Measurements from ENCODE around the gene BTBD6.

The BTBD6 gene

GRCh38 chr14:105241641-105242040 is 6.7 kb upstream of the BTBD6 start:
- no peak for DNase-seq

GRCh38 chr14:105244334-105244733 is 4.0 kb upstream of the BTBD6 start:
- DNase-seq: no peak

- no peak for DNase-seq
Observed at GRCh38 chr14:105247026-105247425, 1.3 kb upstream of the BTBD6 start.

- DNase-seq: no peak
Observed at GRCh38 chr14:105247715-105248367, 492 bp upstream of the BTBD6 start.

GRCh38 chr14:105249182-105250007 is 1.1 kb downstream of the BTBD6 start:
- DNase-seq: no peak

GRCh38 chr14:105250008-105250366 is 1.7 kb downstream of the BTBD6 start:
- no peak for DNase-seq

- DNase-seq: no peak
Observed at GRCh38 chr14:105250986-105251385, 2.7 kb downstream of the BTBD6 start.

GRCh38 chr14:105251920-105252319 is 3.6 kb downstream of the BTBD6 start:
- DNase-seq: no peak

- DNase-seq: no peak
Observed at GRCh38 chr14:105252552-105253328, 4.4 kb downstream of the BTBD6 start.

GRCh38 chr14:105253329-105253682 is 5.0 kb downstream of the BTBD6 start:
- no peak for DNase-seq

GRCh38 chr14:105255021-105255507 is 6.7 kb downstream of the BTBD6 start:
- no peak for DNase-seq

- DNase-seq: no peak
Observed at GRCh38 chr14:105256292-105256960, 8.1 kb downstream of the BTBD6 start.

- DNase-seq: no peak
Observed at GRCh38 chr14:105257464-105257863, 9.1 kb downstream of the BTBD6 start.

GRCh38 chr14:105258846-105259245 is 10.5 kb downstream of the BTBD6 start:
- DNase-seq: no peak

- DNase-seq: no peak
Observed at GRCh38 chr14:105260959-105261358, 12.6 kb downstream of the BTBD6 start.

- DNase-seq: no peak
Observed at GRCh38 chr14:105261781-105262180, 13.4 kb downstream of the BTBD6 start.

- DNase-seq: no peak
Observed at GRCh38 chr14:105267820-105268548, 19.7 kb downstream of the BTBD6 start.

- no peak for DNase-seq
Observed at GRCh38 chr14:105268736-105269354, 20.5 kb downstream of the BTBD6 start.

GRCh38 chr14:105269405-105269804 is 21.1 kb downstream of the BTBD6 start:
- DNase-seq: no peak

GRCh38 chr14:105271224-105271890 is 23.0 kb downstream of the BTBD6 start:
- no peak for DNase-seq

GRCh38 chr14:105272623-105273022 is 24.3 kb downstream of the BTBD6 start:
- no peak for DNase-seq

All from GDM1 (cell line).